GM12872 (cell line): Measurements from ENCODE around the gene TPMT.

ENCODE experiments used
- TF ChIP-seq, protein P1 (sequence below): IDR thresholded peaks from 3 replicates; pipeline ENCODE4 v1.5.1; 2011; ENCODE audit warnings: low read depth, mild to moderate bottlenecking, low read length, moderate library complexity; ENCODE audit not compliant: insufficient read depth

Gene TPMT

DNA sequence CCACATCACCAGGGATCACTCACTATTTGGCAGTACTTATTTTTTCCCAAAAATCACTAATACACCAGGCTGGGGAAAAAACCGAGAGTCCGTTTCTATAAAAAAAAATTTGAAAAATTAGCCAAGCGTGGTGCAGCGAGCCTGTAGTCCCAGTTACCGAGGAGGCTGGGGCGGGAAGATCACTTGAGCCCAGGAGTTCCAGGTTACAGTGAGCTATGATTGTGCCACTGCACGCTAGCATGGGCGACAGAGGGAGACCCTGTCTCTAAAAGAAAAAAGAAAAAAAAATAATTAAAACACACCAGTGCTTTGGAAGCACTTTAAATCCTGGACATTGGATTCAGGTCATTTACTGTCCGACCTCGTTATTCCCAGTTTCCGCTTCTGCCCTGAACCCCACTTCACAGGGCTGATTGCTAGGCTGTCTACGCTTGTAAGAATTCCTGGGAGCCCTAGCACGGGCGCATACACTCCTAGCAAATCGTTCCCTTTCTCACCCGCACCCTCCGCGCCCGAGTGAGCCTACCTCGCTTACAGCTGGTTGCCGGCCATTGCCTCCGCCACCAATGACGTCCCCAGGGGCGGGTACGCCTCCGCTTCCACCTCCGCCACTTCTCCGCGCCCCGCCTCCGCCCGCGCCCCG lies at the start of gene TPMT:
TSS of gene TPMT (minus strand) at position 571 of the 643 bp plus-strand sequence. CDS start 5,950 bp downstream, outside the sequence.
- TF ChIP-seq, protein P1, sequence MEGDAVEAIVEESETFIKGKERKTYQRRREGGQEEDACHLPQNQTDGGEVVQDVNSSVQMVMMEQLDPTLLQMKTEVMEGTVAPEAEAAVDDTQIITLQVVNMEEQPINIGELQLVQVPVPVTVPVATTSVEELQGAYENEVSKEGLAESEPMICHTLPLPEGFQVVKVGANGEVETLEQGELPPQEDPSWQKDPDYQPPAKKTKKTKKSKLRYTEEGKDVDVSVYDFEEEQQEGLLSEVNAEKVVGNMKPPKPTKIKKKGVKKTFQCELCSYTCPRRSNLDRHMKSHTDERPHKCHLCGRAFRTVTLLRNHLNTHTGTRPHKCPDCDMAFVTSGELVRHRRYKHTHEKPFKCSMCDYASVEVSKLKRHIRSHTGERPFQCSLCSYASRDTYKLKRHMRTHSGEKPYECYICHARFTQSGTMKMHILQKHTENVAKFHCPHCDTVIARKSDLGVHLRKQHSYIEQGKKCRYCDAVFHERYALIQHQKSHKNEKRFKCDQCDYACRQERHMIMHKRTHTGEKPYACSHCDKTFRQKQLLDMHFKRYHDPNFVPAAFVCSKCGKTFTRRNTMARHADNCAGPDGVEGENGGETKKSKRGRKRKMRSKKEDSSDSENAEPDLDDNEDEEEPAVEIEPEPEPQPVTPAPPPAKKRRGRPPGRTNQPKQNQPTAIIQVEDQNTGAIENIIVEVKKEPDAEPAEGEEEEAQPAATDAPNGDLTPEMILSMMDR, result no peak

DNA sequence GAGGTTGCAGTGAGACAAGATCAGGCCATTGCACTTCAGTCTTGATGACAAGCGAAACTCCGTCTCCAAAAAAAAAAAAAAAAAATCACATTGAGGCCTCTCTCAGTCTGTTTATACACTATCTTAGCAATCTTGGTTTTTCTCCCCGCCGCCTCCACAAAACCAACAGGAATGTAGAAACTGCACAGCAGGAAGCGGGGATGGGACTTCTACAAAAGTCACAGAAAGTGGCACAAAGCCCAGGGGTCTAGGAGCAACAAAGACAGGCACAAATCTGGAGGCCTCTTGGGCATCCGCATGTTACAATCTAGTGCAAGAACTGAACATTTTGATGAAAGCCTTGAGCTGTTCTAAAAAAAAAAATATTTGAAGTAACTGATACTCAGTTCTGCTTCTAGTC lies 48.9 kb upstream of the TPMT start:
- TF ChIP-seq, protein P1, result no peak

DNA sequence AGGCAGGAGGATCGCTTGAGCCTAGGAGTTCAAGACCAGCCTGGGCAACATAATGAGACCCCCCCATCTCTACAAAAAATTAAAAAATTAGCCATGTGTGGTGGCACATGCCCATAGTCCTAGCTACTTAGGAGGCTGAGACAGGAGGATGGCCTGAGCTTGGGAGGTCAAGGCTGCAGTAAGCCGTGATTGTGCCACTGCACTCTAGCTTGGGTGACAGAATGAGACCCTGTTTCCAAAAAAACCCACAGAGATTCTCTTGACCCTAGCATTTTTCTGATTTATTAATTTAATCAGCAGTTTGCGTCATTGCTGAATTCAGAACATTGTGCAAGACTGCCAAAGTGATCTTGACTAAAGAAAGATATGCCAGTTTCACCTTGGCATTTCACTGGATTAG lies 37.1 kb upstream of the TPMT start:
- TF ChIP-seq, protein P1, result no peak

GRCh38 chr6:18189196-18189595 lies 34.3 kb upstream of the TPMT start:
- TF ChIP-seq, protein P1, result no peak

GRCh38 chr6:18187701-18188100 lies 32.8 kb upstream of the TPMT start:
- TF ChIP-seq, protein P1, result no peak

- TF ChIP-seq, protein P1, result no peak
Measured at GRCh38 chr6:18186540-18187250, 31.8 kb upstream of the TPMT start.

- TF ChIP-seq, protein P1, result no peak
Measured at GRCh38 chr6:18186033-18186432, 31.2 kb upstream of the TPMT start.
